Spleen (tissue), 7 donors: Measurements from ENCODE around the gene BCL10.

Experiments used
- POLR2A ChIP-seq, 3 donors: fragments of 450-650 bp; IDR thresholded peaks; one replicate each; pipeline ENCODE4 v1.5.1; 2017; ENCODE audit warnings: antibody characterized with exemption in 3 of 3, mild to moderate bottlenecking in 1 of 3
- POLR2AphosphoS5 ChIP-seq, 3 donors: sonication (generic); formaldehyde crosslinking; IDR thresholded peaks; one replicate each; pipeline ENCODE4 v1.5.1; 2017; ENCODE audit warnings: antibody characterized with exemption in 3 of 3
- TF ChIP-seq, protein P1 (sequence below), 11 experiments: fragments of 200-600 bp in 7 of 11; fragments of 450-650 bp in 4 of 11; sonication (generic) in 4 of 11; IDR thresholded peaks in 8 of 11; conservative IDR thresholded peaks in 3 of 11; 1 replicate in 7 of 11; 2 replicates in 4 of 11; pipeline versions ENCODE4 v1.4.0 to v1.8.0; 2016 to 2021; ENCODE audit warnings: antibody characterized with exemption in 11 of 11, inconsistent platforms in 4 of 11, mild to moderate bottlenecking in 1 of 11
- donor health status: DM: no; HTN: no; CAD: no; lungs with moderate emphysema.
- donor health status: DM: no; HTN: no; CAD: no.
- donor health status: DM: no; HTN: no; CAD: no.

DNA sequence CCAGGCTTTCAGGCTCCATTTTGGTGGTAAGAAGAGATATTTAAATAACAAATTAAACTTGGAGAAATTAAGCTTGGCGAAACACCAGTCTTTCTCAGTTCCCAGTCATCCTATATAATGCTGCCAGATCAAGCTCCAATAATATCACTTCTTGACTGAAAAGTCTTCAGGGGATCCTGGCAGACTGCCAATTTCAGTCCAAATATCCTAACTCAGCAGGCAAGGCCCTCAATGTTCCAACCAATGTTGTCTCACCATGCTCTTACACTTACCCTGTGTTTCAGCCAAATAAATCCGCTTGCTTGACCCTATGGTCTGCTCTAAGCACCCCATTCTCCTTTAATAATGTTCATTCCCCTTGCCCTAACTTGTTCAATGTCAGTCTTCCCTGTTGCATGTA lies 39.9 kb upstream of the BCL10 start:
- TF ChIP-seq, protein P1, sequence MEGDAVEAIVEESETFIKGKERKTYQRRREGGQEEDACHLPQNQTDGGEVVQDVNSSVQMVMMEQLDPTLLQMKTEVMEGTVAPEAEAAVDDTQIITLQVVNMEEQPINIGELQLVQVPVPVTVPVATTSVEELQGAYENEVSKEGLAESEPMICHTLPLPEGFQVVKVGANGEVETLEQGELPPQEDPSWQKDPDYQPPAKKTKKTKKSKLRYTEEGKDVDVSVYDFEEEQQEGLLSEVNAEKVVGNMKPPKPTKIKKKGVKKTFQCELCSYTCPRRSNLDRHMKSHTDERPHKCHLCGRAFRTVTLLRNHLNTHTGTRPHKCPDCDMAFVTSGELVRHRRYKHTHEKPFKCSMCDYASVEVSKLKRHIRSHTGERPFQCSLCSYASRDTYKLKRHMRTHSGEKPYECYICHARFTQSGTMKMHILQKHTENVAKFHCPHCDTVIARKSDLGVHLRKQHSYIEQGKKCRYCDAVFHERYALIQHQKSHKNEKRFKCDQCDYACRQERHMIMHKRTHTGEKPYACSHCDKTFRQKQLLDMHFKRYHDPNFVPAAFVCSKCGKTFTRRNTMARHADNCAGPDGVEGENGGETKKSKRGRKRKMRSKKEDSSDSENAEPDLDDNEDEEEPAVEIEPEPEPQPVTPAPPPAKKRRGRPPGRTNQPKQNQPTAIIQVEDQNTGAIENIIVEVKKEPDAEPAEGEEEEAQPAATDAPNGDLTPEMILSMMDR (IDR thresholded peaks at IDR 0.05 in 8 of 11, conservative IDR thresholded peaks at IDR 0.05 in 3 of 11), result no peak
- TF ChIP-seq POLR2A (IDR thresholded peaks at IDR 0.05) (no peak), POLR2AphosphoS5 (IDR thresholded peaks at IDR 0.05) (no peak)
